BJ (cell line): ENCODE measurements around the gene MPRIP. TPM values are rescaled to one million over a fixed set of nuclear protein-coding genes. Genes with fewer than 3 reads are reported as not detected.

ENCODE experiments used
- CTCF ChIA-PET: fragments of 350-600 bp; formaldehyde crosslinking; extraction: SDS; loops from one replicate; lab custom pipeline; 2021; ENCODE audit warnings: antibody characterized with exemption, inconsistent platforms; lab: Yijun Ruan, JAX
- POLR2A ChIA-PET: fragments of 300-600 bp; sonication (Branson Sonifier 250); formaldehyde crosslinking; extraction: SDS; loops from one replicate; lab custom pipeline; 2021; ENCODE audit warnings: antibody characterized with exemption; lab: Charles Lee
- DNase-seq: peaks from one replicate; pipeline ENCODE4 v3.0.0-alpha.2; 2011; ENCODE audit warnings: low read depth
- H3K27me3 ChIP-seq: 2 replicates; pipeline ENCODE4 v1.6.0; 2011; ENCODE audit warnings: low read length; ENCODE audit not compliant: control insufficient read depth, insufficient read depth
- H3K36me3 ChIP-seq: 2 replicates; pipeline ENCODE4 v1.5.1; 2011; ENCODE audit warnings: low read length; ENCODE audit not compliant: control insufficient read depth, insufficient read depth
- H3K4me3 ChIP-seq: 2 replicates; pipeline ENCODE4 v1.5.1; 2011; ENCODE audit warnings: low read depth, mild to moderate bottlenecking, control low read depth, low read length
- polyA plus RNA-seq: library from polyadenylated mRNA; depleted of rRNA; stranded (reverse); fragments of >200 nt; gene quantifications from 2 replicates; pipeline ENCODE4 v1.2.3, GENCODE V29; 2011
- TF ChIP-seq, protein P1 (sequence below): IDR thresholded peaks from 2 replicates; pipeline ENCODE4 v1.5.1; 2011; ENCODE audit warnings: low read depth, mild to moderate bottlenecking, control low read depth, inconsistent platforms, low read length, moderate library complexity; ENCODE audit not compliant: insufficient read depth

The MPRIP gene
- polyA plus RNA-seq, 1 experiment = 149 TPM

DNA sequence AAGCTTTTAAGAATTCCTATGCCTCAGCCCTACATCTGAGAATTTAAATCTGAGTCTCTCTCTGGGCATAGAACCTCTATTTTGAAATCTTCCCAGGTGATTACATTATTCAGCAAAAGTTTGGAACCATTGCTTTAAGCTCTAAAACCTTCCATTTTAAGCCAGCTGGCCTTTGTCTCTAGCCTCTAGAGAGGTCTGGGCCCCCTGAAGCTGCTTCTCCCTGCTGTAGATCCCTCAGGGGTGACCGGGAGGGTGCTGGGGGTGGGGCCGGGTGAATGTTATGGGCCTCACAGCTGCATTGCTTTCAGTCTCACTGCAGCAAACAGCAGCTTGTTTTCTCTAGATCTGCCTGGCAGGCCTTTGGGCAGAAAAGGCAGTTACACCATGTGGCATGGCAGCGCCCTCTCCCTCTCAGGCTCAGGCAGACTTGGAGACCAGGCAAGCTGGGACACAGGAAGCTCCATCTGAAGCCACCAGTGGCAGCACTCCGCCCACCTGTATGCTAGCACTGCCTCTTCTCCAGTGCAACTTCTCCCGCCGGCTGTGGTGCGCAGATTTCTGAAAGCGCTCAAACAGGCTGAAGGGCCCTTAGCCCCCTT lies 66.3 kb downstream of the MPRIP start:
- TF ChIP-seq, protein P1, sequence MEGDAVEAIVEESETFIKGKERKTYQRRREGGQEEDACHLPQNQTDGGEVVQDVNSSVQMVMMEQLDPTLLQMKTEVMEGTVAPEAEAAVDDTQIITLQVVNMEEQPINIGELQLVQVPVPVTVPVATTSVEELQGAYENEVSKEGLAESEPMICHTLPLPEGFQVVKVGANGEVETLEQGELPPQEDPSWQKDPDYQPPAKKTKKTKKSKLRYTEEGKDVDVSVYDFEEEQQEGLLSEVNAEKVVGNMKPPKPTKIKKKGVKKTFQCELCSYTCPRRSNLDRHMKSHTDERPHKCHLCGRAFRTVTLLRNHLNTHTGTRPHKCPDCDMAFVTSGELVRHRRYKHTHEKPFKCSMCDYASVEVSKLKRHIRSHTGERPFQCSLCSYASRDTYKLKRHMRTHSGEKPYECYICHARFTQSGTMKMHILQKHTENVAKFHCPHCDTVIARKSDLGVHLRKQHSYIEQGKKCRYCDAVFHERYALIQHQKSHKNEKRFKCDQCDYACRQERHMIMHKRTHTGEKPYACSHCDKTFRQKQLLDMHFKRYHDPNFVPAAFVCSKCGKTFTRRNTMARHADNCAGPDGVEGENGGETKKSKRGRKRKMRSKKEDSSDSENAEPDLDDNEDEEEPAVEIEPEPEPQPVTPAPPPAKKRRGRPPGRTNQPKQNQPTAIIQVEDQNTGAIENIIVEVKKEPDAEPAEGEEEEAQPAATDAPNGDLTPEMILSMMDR = no peak
- no peaks in the 10 kb centered on the region for H3K27me3 ChIP-seq
- H3K36me3 ChIP-seq = peaks cover 1% of the 10 kb centered on the region; the same call in 1 of the 2 replicates
- ChIA-PET CTCF (interaction anchor here (0.6 to 1.2 kb wide), 3 partner anchors 8 to 25 kb away, joined by 3 read pairs; no protein-coding TSS in a partner anchor), POLR2A (no interaction called here)
- DNase-seq = no peak
- no peak overlapping the region for H3K4me3 ChIP-seq

DNA sequence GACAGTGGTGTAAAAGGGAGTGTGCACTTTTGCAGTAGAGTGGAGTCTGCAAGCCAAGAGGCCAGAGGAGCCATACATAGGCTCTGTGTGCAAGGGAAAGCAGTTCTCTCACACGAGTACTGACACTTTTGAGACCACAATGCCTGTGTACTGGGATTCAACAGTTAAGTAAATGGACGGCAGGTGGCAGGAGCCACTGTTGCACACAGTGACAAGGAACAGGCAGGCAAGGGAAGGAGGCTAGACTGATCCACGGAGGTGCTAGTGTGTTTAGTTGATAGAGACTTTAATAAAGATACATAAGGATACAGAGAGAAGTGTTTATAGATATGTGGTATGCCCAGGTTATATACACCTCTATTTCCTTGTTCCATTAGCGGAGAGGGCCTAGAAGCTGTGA lies 67.0 kb downstream of the MPRIP start:
- DNase-seq = no peak
- Histone ChIP-seq H3K36me3 (peaks cover 1% of the 10 kb centered on the region; the same call in 1 of the 2 replicates), H3K27me3 (no peaks in the 10 kb centered on the region), H3K4me3 (no peak overlapping the region)
- POLR2A ChIA-PET = no interaction called here
- TF ChIP-seq, protein P1 = no peak
- CTCF ChIA-PET = interaction anchor here (0.6 to 1.2 kb wide), 2 partner anchors 24 to 32 kb away, joined by 3 read pairs; no protein-coding TSS in a partner anchor

DNA sequence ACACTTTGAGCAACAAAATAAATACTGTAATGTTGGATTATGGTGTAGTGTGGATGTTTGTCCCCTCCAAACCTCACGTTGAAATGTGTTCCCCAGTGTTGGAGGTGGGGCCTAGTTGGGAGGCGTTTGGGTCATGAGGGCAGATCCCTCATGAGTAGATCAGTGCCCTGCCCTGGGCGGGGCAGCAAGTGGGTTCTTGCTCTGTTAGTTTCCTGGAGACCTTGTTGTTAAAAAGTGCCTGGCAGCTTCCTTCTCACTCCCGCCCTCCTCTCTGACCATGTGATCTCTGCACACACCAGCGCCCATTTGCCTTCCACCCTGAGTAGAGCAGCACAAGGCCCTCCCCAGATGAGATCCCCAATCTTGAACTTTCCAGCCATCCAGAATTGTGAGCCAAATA lies 67.7 kb downstream of the MPRIP start:
- CTCF ChIA-PET = interaction anchor here (0.6 to 1.2 kb wide), 2 partner anchors 32 to 107 kb away, joined by 3 to 4 read pairs; no protein-coding TSS in a partner anchor
- DNase-seq = no peak
- TF ChIP-seq, protein P1 = no peak

DNA sequence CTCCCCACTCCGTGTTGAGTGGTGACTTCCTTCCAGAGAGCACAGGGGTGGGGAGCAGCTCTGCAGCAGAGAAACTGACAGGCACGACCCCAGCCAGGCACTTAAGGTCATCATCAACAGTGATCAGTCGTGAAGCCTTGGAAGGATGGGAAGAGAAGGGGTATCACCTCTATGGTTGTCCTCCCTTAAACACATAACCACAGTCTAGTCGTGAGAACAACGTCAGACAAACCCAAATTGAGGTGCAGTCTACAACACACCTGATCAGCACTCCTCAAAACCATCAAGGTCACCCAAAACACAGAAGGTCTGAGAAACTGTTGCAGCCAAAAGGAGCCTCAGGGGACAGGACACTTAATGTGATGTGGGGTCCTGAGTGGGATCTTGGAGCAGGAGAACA lies 68.3 kb downstream of the MPRIP start:
- no peaks in the 10 kb centered on the region for H3K27me3 ChIP-seq
- no peak for DNase-seq
- H3K36me3 ChIP-seq = peaks cover 3% of the 10 kb centered on the region; the same call in 1 of the 2 replicates
- H3K4me3 ChIP-seq = no peak overlapping the region
- ChIA-PET CTCF (interaction anchor here (1.2 kb wide), 1 partner anchor 31 kb away, joined by 3 read pairs; no protein-coding TSS in a partner anchor), POLR2A (no interaction called here)
- TF ChIP-seq, protein P1 = no peak

More for the DNA sequence above, 67.7 kb downstream of the MPRIP start:
- POLR2A ChIA-PET = no interaction called here
- Histone ChIP-seq H3K4me3 (no peak overlapping the region), H3K27me3 (no peaks in the 10 kb centered on the region), H3K36me3 (peaks cover 2% of the 10 kb centered on the region; the same call in 1 of the 2 replicates)

DNA sequence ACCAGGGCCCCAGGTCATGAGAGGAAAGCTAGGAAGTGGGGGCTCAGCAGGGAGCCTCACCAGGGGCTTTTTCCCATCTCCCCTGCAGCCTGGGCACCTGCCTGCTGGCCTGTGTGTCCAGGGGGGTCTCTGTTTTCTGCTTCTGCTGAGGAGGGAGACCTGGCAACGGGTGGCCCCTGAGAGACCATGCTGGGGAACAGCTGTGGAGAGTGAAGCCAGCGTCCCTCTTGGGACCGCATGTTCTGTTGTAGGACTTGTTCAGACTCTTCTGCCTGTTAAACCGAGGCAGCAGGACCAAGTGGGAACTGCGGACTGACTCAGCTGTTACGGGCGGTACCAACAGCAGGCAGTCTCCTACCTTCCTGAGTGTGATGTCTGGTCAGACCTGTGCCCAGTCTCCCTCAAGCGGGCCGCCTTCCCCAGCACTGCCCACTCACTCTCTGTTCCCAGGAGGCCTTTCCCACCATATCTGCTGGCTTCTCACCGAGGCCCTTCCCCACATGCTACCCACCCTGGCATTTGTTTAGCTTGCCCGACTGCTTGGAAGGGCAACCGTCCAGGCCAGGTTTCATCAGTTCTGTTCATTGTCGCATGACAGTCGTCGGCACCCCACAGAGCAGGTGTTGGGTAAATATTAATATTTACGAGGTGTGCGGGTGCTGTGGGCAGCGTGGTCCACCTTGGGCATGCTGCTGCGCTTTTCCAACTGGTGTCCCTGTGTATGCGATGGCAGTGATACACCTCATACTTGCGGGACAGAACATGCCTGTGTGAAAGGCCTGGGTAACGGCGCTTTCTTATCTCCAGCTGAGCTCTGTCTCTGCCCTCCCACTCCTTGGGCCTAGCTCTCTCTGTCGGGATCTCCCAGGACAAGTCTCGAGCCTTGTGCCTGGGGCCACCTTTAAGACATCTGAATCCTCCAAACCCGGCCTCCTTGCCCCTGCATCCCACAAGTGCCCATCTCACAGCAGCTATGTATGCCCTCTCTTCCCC lies 69.4 kb downstream of the MPRIP start:
- H3K36me3 ChIP-seq = peaks cover 3% of the 10 kb centered on the region; the same call in 1 of the 2 replicates
- POLR2A ChIA-PET = no interaction called here
- no peak for DNase-seq

More for the DNA sequence above, 69.4 kb downstream of the MPRIP start:
- CTCF ChIA-PET = interaction anchor here (0.8 to 1.2 kb wide), 3 partner anchors 17 to 112 kb away, joined by 3 read pairs; no protein-coding TSS in a partner anchor
- Histone ChIP-seq H3K4me3 (no peak overlapping the region), H3K27me3 (no peaks in the 10 kb centered on the region)
- TF ChIP-seq, protein P1 = no peak
